ENCODE measurements around the gene LYRM2.

Gene LYRM2

DNA sequence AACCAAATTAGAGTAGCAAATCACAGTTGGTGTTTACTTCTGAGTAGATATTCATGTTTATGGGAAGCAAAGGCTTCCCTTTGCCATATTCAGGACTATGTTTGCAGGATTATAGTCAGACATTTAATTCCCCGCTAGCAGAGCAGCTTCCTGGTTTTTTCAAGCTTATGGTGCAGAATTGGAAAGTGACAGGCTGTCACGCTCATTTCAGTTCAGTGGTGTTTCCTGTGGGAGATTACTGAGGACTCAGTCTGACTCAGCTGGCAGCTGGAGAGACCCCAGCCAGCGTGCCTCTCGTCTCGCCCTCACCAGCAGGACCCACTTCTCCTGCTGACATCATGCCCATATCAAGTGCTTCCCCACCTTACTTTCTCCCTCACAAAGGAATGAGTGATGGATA, 85.1 kb downstream of the LYRM2 start:
- no peak for DNase-seq

DNA sequence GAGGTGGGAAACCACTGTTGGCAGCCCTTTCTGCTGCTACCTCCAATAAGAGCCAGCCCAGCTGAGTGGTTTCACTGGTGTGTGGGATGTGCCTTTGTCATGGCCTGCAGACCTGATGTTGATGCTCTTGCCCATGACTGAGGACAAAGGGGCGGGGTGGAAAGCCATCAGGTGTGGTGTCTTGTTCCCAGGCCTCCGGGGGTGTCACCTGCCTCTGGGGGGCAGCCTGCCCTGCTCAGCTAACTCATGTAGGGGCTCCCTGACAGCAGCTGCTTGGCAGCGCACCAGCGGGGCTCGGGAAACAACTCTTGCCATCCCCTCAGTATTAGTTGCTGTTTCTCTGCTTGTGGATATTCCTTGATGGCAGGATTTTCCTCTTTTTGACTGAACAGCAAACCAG, 91.3 kb downstream of the LYRM2 start:
- DNase-seq: no peak

DNA sequence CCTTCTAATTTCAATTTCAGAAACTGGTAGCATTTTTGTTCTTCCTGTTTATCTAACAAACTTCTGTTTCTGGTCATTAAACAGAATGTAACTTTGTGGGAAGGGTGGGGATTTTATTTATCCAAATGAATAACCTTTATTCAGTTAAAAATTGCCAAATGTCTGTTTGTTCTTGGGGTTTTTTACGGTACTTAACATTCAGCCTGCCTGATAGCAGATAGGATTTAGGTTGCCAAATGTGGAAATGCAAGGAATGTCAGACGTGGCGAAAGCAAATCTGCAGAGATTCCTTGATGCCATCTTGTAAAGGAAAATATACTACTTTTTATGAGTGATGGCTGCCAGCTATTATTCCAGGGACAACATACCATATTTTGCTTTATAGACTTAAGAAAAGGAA, 95.7 kb downstream of the LYRM2 start:
- no peak for DNase-seq

DNA sequence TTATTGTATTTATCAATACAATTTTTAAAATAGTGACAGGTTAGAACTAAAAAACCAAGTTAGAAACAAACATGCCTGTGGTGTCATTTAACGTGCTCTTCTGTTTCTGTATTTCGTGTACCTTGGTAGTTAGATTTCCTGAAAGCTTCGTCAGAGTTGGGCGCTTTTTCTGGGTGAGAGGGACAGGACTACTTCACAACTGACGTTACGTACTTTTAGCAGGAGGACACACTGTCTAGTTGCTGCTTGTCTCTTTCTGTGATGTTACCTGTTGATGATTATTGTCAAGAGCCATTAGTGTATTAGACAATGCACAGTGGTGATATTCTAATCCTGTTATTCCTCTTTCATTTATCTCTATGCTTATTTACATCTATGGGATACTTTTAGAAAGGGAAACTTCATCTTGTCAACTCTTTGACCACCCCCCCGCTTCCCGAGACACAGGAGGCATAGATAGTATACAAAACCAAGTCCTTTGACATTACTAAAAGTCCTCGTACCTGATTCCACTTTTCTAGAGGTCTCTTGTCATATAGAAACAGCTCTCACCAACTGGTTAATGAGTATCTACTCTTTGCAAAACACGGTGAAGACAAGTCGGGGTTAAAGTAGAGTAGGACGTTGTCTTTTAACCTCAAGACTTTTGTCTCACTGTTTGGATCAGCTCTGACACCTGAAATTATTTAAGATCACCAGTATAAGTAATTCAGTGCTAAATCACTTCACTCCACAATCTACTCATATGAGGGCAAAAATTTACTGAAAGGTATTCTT, 96.3 kb downstream of the LYRM2 start:
- no peak for DNase-seq

DNA sequence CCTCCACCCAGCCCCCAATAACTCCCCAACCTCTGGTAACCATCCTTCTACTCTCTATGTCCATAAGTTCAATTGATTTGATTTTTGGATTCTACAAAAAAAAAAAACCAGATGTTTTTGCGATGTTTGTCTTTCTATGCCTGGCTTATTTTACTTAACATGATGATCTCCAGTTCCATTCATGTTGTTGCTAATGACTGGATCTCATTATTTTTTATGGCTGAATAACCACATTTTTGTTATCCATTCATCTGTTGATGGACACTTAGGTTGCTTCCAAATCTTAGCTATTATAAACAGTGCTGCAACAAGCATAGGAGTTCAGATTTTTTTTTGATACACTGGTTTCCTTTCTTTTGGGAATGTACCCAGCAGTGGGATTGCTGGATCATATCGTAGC, 98.8 kb downstream of the LYRM2 start:
- DNase-seq: no peak

DNA sequence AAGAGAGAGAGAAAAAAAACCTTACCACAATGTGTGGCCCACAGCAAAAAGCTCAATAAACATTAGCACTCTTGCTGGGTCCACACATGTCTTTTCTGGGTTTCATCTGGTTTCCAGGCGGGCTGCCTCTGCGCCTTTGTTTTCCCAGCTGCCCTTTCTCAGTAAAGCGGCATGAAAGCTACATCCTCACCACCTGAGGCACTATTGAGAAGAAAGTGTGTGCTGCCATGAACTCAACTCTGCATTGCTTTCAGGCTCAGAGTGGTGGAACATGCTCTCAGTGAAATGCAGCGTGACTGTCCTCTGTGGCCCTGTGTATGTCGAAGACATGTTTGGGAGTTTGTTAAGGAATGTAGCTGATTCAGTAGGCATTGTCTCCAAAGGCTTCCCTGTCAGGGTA, 102.3 kb downstream of the LYRM2 start:
- DNase-seq: no peak

DNA sequence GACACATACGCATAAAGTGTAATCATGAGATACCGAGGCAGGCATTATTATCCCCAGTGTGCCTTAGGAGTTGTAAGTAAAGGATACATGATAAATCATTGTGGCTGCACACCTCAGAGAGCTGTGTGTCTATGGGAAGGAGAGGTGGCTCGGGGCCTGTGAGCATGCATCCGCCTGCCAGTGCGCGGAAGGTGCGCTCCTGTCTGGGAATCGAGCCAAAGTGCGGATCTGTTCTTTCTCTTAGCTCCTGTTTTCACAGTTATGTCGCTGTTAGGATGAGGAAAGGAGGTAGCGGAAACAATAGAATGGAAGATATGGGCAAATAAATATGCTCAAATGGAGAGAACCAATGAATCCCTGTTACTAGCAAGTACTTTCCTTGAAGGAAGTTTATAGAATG, 107.6 kb downstream of the LYRM2 start:
- no peak for DNase-seq

DNA sequence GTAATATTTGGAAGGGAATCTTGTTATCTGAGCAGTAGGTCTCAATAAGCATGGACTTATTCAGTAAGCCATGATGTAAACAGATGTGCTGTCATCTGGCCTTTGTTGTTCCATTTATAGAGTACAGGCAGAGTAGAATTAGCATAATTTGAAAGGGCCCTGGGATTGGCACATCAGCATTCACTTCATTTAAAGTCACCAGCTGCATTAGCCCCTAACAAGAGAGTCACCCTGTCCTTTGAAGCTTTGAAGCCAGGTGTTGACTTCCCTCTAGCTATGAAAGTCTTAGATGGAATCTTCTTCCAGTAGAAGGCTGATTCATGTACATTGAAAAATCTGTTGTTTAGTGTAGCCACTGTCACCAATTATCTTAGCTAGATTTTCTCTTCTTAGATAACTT, 109.7 kb downstream of the LYRM2 start:
- no peak for DNase-seq

DNA sequence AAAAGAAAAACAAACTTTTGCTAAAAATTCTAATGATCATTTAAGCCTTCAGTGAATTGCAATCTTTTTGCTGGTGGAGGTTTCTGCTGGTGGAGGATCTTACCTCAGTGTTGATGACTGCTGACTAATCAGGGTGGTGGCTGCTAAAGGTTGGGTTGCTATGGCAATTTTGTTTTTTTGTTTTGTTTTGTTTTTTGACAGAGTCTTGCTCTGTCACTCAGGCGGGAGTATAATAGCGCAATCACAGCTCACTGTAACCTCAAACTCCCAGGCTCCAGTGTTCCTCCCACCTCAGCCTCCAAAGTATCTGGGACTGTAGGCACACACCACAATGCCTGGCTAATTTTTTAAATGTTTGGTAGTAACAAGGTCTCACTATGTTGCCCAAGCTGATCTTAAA, 110.9 kb downstream of the LYRM2 start:
- DNase-seq: no peak

DNA sequence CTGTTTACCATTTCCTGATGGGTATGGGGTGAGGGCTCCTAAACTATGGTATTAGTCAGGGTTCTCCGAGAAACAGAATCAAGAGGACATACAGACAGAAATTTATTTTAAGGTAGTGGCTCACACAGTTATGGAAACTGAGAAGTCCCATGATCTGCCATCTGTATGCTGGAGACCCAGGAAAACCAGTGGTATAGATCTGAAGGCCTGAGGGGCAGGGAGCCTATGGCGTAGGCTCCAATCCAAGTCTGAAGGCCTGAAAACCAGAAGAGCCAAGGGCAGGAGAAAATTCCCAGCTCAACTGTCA, 112.0 kb downstream of the LYRM2 start:
- DNase-seq: no peak

DNA sequence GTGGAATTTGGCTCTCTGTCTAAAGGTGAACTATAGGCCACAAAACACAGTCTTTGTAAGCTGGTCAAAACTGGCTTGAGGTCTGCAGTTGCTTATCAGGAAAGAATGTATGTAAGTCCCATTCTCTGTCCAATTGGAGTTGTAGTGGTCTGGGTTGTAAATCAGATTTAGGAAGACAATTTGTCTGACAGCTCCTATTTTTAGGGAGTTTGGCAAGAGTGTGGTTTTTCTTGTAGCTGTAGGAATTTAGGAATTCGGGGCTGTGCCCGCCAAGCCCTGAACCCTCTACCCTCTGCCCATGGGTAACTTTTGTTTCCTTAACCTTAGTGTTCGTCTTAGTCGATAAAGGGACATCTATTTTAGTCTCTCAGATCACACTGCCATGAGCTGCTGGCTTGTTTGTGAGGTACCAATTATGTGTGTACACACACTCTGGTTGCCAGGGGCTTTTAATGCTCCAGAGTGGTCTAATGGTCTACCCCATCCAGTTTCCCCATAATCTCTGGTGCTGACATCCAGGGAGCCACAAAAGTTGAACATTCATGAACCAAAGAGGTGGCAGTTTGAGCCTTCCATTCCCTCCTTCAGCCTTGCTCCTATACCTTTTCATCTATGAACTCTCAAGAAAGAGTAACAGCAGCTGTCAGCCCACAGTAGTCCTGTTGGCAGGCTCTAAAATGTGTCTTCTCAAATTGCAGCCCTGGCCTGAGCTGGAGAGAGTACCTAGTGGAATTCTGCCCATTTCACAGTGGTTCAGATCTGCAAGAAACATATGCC, 112.6 kb downstream of the LYRM2 start:
- no peak for DNase-seq

DNA sequence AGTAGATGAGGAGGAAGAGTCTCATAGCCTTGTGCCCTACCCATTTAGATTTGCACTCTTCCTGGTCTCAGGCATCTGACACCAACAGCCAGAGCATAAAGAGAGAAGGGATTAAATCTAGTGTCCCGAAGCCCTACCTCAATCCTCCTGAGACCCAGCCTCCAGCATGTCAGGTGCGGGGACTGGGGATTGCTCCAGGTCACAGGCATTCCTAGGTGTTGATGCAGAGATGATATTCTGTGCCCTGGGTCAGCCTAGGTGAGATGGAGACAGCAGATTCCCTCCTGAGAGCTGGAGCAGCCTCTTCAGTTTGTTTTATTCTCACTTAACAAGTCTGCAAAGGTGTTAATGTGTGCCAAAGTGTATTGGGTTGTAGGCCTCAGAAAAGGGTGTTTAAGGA, 115.8 kb downstream of the LYRM2 start:
- DNase-seq: no peak

DNA sequence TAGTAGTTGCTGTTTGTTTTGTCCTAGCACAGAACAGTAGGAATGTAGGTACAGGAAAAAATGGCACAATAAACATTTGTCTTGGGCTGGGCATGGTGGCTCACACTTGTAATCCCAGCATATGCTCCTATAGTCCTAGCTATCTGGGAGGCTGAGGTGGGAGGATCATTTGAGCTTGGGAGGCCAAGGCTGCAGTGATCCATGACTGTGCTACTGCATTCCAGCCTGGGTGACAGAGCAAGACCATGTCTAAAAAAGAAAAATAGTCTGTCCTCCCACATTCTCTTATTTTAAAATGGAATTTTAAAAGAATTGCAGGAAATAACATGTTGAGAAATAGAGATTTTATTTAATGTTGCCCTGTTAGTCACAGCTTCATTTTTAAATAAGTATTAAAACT, 117.8 kb downstream of the LYRM2 start:
- no peak for DNase-seq

DNA sequence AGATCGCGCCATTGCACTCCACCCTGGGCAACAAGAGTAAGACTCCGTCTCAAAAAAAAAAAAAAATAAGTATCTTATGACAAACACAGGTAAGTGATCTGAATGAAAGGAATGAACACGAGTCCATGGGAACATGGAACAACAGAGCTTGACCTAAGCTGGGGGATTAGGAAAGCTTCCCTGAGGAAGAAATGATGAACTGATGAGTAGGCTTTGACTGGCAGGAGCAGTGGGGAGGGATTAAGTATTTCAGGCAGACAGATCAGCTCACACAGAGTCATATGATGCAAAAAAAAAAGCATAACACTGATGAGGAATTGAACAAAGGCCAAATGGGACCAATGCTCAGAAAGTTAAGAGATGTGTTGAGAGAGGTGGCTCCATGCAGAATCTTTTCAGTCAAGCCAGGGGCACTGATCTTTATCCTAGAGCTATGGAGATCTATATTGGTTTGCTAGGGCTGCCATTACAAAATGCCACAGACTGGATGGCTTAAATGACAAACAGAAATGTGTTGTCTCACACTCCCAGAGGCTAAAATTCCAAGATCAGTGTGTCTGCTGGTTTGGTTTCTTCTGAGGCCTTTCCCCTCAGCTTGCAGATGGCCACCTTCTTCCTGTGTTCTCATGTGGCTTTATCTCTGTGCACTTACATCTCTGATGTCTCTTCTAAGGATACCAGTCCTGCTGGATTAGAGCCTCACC, 120.0 kb downstream of the LYRM2 start:
- DNase-seq: no peak
